GM12872 (cell line): ENCODE data around the gene YEATS2.

Experiments
- CTCF ChIP-seq: IDR thresholded peaks from 3 replicates; pipeline ENCODE4 v1.5.1; 2011; ENCODE audit warnings: low read depth, mild to moderate bottlenecking, low read length, moderate library complexity; ENCODE audit not compliant: insufficient read depth

Gene YEATS2

GRCh38 chr3:183782576-183783276, 85.1 kb downstream of the YEATS2 start:
- TF ChIP-seq CTCF: no peak

GRCh38 chr3:183789826-183790225, 92.2 kb downstream of the YEATS2 start:
- no peak for TF ChIP-seq CTCF

GRCh38 chr3:183790700-183791099, 93.1 kb downstream of the YEATS2 start:
- no peak for TF ChIP-seq CTCF

GRCh38 chr3:183792976-183793375, 95.4 kb downstream of the YEATS2 start:
- no peak for TF ChIP-seq CTCF

GRCh38 chr3:183794452-183794851, 96.9 kb downstream of the YEATS2 start:
- no peak for TF ChIP-seq CTCF

- no peak for TF ChIP-seq CTCF
Measured at GRCh38 chr3:183796372-183796771, 98.8 kb downstream of the YEATS2 start.

- no peak for TF ChIP-seq CTCF
Measured at GRCh38 chr3:183797996-183798395, 100.4 kb downstream of the YEATS2 start.
